Kidney (tissue), 14 donors: ENCODE data around the gene PNLDC1. TPM values are rescaled to one million over a fixed set of nuclear protein-coding genes. Genes with fewer than 3 reads are reported as not detected.

Source experiments
- DNase-seq, 5 donors: peaks; one replicate each; pipeline ENCODE4 v3.0.0-alpha.2; 2013 to 2020
- FAIRE-seq: peaks from 2 replicates; lab custom pipeline; 2012; peaks lifted over from hg19 to GRCh38; lab: Jason Lieb, UNC
- H3K27ac ChIP-seq, 2 donors: one replicate each; pipeline ENCODE4 v1.7.0; 2013; ENCODE audit warnings: low read depth in 2 of 2, low read length in 2 of 2, inconsistent platforms in 1 of 2
- H3K27me3 ChIP-seq: one replicate; pipeline ENCODE4 v1.7.1; 2013; ENCODE audit warnings: low read length, inconsistent platforms; ENCODE audit not compliant: control insufficient read depth, insufficient read depth
- H3K36me3 ChIP-seq, 3 donors: one replicate each; pipeline versions ENCODE4 v1.7.0 to v1.7.1; 2013; ENCODE audit warnings: low read length in 3 of 3, control low read depth in 1 of 3, inconsistent platforms in 1 of 3; ENCODE audit not compliant: insufficient read depth in 3 of 3, control insufficient read depth in 2 of 3
- H3K4me1 ChIP-seq, 3 donors: one replicate each; pipeline versions ENCODE4 v1.7.0 to v1.7.1; 2013; ENCODE audit warnings: low read length in 3 of 3, inconsistent platforms in 1 of 3, low read depth in 1 of 3; ENCODE audit not compliant: control insufficient read depth in 2 of 3, insufficient read depth in 2 of 3
- H3K4me3 ChIP-seq, 3 donors: one replicate each; pipeline versions ENCODE4 v1.7.0 to v1.8.1; 2013; ENCODE audit warnings: low read length in 3 of 3, control low read depth in 1 of 3, inconsistent platforms in 1 of 3
- H3K9ac ChIP-seq, 3 donors: one replicate each; pipeline versions ENCODE4 v1.7.0 to v1.7.1; 2013; ENCODE audit warnings: low read length in 3 of 3, control low read depth in 1 of 3, inconsistent platforms in 1 of 3
- H3K9me3 ChIP-seq, 3 donors: one replicate each; pipeline versions ENCODE4 v1.7.0 to v1.7.1; 2013; ENCODE audit warnings: low read length in 3 of 3, control low read depth in 1 of 3, inconsistent platforms in 1 of 3; ENCODE audit not compliant: control insufficient read depth in 2 of 3, insufficient read depth in 1 of 3
- intact Hi-C: fragments of 100-400 bp; cut with DNase I; formaldehyde crosslinking; loops from one replicate; pipeline ENCODE4 v1.11.1; 2022
- polyA plus RNA-seq: library from polyadenylated mRNA; stranded (reverse); fragments of 350-450 nt; fragmentation: Illumina TruSeq; extraction: RNeasy Lipid Tissue Mini Kit (QIAGEN cat#74804); gene quantifications from one replicate; pipeline ENCODE4 v1.2.3, GENCODE V29; 2014; ENCODE audit warnings: low read depth, low replicate concordance; ENCODE audit not compliant: insufficient read depth
- total RNA-seq: library from RNA; stranded (reverse); fragmentation: NEBNext Ultra II Directional; extraction: Animal tissue kit (Norgen Biotek cat#: 25700); gene quantifications from one replicate; pipeline ENCODE4 v1.2.1, GENCODE V29; 2021
- TF ChIP-seq, protein P1 (sequence below): IDR thresholded peaks from 3 replicates; pipeline ENCODE4 v1.5.1; 2012; ENCODE audit warnings: mild to moderate bottlenecking, moderate library complexity, borderline replicate concordance; ENCODE audit not compliant: insufficient read depth; ENCODE audit errors: extremely low read depth
- donor health status: control.
- donor health status: control.
- donor health status: control.
- donor health status: control.
- donor health status: control.
- donor health status: DM: yes; HTN: yes; CAD: no.
- donor health status: Normal renal cell carcinoma (clear cell type).

The PNLDC1 gene
- total and polyA plus RNA-seq, 2 donors from 2014 or later = 0.34 TPM; not detected in 1

DNA sequence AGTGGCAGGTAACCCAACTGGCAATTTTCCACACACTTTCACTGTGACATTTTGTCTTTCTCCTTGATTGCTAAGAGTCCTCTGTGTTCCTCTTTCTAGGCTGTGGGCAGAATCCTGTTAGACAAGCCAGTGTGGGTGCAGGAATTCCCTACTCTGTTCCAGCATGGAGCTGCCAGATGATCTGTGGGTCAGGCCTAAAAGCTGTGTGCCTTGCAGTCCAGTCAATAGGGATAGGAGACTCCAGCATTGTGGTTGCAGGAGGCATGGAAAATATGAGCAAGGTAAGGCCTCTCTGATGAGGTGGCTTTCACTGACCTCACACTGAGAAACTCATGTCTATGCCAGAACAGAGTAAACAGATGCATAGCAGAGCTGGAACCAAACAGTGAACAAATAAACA lies 33.2 kb upstream of the PNLDC1 start:
- Histone ChIP-seq H3K9ac (no peak overlapping the region), H3K27ac (no peak overlapping the region), H3K36me3 (peaks cover 4 to 30% (median 17%) of the 10 kb centered on the region in 3 donors), H3K4me1 (peaks cover 0 to 6% (median 3%) of the 10 kb centered on the region in 3 donors), H3K27me3 (no peaks in the 10 kb centered on the region), H3K9me3 (no peaks in the 10 kb centered on the region), H3K4me3 (no peak overlapping the region)
- DNase-seq (no peak), FAIRE-seq (no peak)
- intact Hi-C loops = no loop called here
- TF ChIP-seq, protein P1, sequence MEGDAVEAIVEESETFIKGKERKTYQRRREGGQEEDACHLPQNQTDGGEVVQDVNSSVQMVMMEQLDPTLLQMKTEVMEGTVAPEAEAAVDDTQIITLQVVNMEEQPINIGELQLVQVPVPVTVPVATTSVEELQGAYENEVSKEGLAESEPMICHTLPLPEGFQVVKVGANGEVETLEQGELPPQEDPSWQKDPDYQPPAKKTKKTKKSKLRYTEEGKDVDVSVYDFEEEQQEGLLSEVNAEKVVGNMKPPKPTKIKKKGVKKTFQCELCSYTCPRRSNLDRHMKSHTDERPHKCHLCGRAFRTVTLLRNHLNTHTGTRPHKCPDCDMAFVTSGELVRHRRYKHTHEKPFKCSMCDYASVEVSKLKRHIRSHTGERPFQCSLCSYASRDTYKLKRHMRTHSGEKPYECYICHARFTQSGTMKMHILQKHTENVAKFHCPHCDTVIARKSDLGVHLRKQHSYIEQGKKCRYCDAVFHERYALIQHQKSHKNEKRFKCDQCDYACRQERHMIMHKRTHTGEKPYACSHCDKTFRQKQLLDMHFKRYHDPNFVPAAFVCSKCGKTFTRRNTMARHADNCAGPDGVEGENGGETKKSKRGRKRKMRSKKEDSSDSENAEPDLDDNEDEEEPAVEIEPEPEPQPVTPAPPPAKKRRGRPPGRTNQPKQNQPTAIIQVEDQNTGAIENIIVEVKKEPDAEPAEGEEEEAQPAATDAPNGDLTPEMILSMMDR = no peak

- Histone ChIP-seq H3K9ac (no peak overlapping the region), H3K4me1 (no peaks in the 10 kb centered on the region), H3K36me3 (peaks cover 4 to 30% (median 19%) of the 10 kb centered on the region in 3 donors), H3K4me3 (no peak overlapping the region), H3K27ac (no peak overlapping the region), H3K9me3 (no peaks in the 10 kb centered on the region), H3K27me3 (no peaks in the 10 kb centered on the region)
- intact Hi-C loops = no loop called here
- TF ChIP-seq, protein P1 = no peak
- FAIRE-seq (no peak), DNase-seq (no peak)
These were observed 30.6 kb upstream of the PNLDC1 start for GRCh38 chr6:159769470-159769869.

- H3K27me3 ChIP-seq = no peaks in the 10 kb centered on the region
- no peaks in the 10 kb centered on the region for H3K4me1 ChIP-seq
- H3K36me3 ChIP-seq = peaks cover 4 to 22% (median 19%) of the 10 kb centered on the region in 3 donors
- FAIRE-seq = no peak
- no peak overlapping the region for H3K4me3 ChIP-seq
- intact Hi-C loops = no loop called here
- no peak overlapping the region for H3K9ac ChIP-seq
- H3K27ac ChIP-seq = no peak overlapping the region
- no peaks in the 10 kb centered on the region for H3K9me3 ChIP-seq
- DNase-seq = no peak
- TF ChIP-seq, protein P1 = no peak
These were observed 27.9 kb upstream of the PNLDC1 start for GRCh38 chr6:159772196-159772595.
